Measurements from ENCODE around the gene CAMSAP2. TPM values are rescaled to one million over a fixed set of nuclear protein-coding genes. Genes with fewer than 3 reads are reported as not detected.

CAMSAP2 gene
- total and polyA plus RNA-seq, 10 of the 15 experiments (the other 5 are each of a cell fraction or from before 2014, with no cell fraction given): 3.9 to 19.8 (median 8.0) TPM

DNA sequence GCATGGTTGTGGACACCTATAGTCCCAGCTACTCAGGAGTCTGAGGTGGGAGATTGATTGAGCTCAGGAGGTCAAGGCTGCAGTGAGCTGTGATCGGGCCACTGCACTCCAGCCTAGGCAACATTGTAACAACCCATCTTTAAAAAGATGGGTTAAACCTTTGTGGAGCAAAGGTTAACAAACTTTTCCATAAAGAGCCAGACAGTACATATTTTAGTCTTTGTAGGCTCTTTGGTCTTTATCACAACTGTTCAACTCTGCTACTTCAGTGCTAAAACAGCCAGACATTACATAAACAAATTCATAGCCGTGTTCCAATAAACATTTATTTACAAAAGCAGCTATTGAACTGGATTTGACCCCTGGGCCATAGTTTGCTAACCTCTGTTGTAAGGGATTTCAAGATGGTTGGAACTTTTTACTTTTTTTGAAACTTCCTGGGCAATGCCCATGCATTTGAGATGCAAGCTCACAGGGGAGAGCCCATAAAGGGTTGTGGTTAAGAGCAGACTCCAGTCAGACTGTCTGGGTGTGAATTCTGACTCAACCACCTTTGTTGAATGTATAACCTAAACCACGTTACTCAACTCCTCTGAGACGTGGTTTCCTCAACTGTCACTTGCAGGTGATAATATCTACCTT, 166.8 kb downstream of the CAMSAP2 start (continued):
- TF ChIP-seq, protein P1, sequence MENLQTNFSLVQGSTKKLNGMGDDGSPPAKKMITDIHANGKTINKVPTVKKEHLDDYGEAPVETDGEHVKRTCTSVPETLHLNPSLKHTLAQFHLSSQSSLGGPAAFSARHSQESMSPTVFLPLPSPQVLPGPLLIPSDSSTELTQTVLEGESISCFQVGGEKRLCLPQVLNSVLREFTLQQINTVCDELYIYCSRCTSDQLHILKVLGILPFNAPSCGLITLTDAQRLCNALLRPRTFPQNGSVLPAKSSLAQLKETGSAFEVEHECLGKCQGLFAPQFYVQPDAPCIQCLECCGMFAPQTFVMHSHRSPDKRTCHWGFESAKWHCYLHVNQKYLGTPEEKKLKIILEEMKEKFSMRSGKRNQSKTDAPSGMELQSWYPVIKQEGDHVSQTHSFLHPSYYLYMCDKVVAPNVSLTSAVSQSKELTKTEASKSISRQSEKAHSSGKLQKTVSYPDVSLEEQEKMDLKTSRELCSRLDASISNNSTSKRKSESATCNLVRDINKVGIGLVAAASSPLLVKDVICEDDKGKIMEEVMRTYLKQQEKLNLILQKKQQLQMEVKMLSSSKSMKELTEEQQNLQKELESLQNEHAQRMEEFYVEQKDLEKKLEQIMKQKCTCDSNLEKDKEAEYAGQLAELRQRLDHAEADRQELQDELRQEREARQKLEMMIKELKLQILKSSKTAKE (IDR thresholded peaks at IDR 0.05; ENCODE audit: low read depth, poor library complexity, severe bottlenecking): peak; percentile 99
- peak; percentile 57 for TF ChIP-seq IKZF1 (conservative IDR thresholded peaks at IDR 0.05)
- TF ChIP-seq HDAC6 (IDR thresholded peaks at IDR 0.05; ENCODE audit: unreplicated experiment): no peak
- TF ChIP-seq ZNF24 (IDR thresholded peaks at IDR 0.05): peak; percentile 73
- TF ChIP-seq FOXK2 (IDR thresholded peaks at IDR 0.05): no peak
- peak; percentile 79 for TF ChIP-seq MTA2 (IDR thresholded peaks at IDR 0.05; ENCODE audit: low read depth)
- TF ChIP-seq, protein P2, sequence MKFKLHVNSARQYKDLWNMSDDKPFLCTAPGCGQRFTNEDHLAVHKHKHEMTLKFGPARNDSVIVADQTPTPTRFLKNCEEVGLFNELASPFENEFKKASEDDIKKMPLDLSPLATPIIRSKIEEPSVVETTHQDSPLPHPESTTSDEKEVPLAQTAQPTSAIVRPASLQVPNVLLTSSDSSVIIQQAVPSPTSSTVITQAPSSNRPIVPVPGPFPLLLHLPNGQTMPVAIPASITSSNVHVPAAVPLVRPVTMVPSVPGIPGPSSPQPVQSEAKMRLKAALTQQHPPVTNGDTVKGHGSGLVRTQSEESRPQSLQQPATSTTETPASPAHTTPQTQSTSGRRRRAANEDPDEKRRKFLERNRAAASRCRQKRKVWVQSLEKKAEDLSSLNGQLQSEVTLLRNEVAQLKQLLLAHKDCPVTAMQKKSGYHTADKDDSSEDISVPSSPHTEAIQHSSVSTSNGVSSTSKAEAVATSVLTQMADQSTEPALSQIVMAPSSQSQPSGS (IDR thresholded peaks at IDR 0.05; ENCODE audit: low read length): peak; percentile 28; the same call in 1 of the 2 replicates
- TF ChIP-seq CREM (IDR thresholded peaks at IDR 0.05; ENCODE audit: low read depth): peak; percentile 27; the same call in 1 of the 2 replicates
- no peak for TF ChIP-seq CBX3 (IDR thresholded peaks at IDR 0.05; ENCODE audit: borderline replicate concordance, low read depth)
- TF ChIP-seq RUNX3 (IDR thresholded peaks at IDR 0.05; ENCODE audit: low read length): peak; percentile 92
- peak in 1 of 2 experiments; percentile 65; a peak in 2 of 4 replicates for TF ChIP-seq BHLHE40 (IDR thresholded peaks at IDR 0.05; ENCODE audit: borderline replicate concordance in 1 of 2, low read depth in 2 of 2, low read length in 1 of 2)
- 0 out of 2 replicates have a peak, but pooled peaks have one; percentile 39 for TF ChIP-seq NBN (IDR thresholded peaks at IDR 0.05)
- peak; percentile 25; the same call in 1 of the 2 replicates for TF ChIP-seq BCL11A (IDR thresholded peaks at IDR 0.05; ENCODE audit: low read depth, low read length)
- peak; percentile 79 for TF ChIP-seq MEF2B (IDR thresholded peaks at IDR 0.05; ENCODE audit: partially characterized antibody, poor library complexity, severe bottlenecking)
- TF ChIP-seq TBL1XR1 (IDR thresholded peaks at IDR 0.05; ENCODE audit: low read depth, low read length): no peak; the same call in 1 of the 2 replicates
- TF ChIP-seq, protein P3, sequence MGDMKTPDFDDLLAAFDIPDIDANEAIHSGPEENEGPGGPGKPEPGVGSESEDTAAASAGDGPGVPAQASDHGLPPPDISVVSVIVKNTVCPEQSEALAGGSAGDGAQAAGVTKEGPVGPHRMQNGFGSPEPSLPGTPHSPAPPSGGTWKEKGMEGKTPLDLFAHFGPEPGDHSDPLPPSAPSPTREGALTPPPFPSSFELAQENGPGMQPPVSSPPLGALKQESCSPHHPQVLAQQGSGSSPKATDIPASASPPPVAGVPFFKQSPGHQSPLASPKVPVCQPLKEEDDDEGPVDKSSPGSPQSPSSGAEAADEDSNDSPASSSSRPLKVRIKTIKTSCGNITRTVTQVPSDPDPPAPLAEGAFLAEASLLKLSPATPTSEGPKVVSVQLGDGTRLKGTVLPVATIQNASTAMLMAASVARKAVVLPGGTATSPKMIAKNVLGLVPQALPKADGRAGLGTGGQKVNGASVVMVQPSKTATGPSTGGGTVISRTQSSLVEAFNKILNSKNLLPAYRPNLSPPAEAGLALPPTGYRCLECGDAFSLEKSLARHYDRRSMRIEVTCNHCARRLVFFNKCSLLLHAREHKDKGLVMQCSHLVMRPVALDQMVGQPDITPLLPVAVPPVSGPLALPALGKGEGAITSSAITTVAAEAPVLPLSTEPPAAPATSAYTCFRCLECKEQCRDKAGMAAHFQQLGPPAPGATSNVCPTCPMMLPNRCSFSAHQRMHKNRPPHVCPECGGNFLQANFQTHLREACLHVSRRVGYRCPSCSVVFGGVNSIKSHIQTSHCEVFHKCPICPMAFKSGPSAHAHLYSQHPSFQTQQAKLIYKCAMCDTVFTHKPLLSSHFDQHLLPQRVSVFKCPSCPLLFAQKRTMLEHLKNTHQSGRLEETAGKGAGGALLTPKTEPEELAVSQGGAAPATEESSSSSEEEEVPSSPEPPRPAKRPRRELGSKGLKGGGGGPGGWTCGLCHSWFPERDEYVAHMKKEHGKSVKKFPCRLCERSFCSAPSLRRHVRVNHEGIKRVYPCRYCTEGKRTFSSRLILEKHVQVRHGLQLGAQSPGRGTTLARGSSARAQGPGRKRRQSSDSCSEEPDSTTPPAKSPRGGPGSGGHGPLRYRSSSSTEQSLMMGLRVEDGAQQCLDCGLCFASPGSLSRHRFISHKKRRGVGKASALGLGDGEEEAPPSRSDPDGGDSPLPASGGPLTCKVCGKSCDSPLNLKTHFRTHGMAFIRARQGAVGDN (IDR thresholded peaks at IDR 0.05): peak; percentile 78
- TF ChIP-seq BMI1 (IDR thresholded peaks at IDR 0.05; ENCODE audit: borderline replicate concordance): 0 out of 2 replicates have a peak, but pooled peaks have one; percentile 42
- TF ChIP-seq, protein P4, sequence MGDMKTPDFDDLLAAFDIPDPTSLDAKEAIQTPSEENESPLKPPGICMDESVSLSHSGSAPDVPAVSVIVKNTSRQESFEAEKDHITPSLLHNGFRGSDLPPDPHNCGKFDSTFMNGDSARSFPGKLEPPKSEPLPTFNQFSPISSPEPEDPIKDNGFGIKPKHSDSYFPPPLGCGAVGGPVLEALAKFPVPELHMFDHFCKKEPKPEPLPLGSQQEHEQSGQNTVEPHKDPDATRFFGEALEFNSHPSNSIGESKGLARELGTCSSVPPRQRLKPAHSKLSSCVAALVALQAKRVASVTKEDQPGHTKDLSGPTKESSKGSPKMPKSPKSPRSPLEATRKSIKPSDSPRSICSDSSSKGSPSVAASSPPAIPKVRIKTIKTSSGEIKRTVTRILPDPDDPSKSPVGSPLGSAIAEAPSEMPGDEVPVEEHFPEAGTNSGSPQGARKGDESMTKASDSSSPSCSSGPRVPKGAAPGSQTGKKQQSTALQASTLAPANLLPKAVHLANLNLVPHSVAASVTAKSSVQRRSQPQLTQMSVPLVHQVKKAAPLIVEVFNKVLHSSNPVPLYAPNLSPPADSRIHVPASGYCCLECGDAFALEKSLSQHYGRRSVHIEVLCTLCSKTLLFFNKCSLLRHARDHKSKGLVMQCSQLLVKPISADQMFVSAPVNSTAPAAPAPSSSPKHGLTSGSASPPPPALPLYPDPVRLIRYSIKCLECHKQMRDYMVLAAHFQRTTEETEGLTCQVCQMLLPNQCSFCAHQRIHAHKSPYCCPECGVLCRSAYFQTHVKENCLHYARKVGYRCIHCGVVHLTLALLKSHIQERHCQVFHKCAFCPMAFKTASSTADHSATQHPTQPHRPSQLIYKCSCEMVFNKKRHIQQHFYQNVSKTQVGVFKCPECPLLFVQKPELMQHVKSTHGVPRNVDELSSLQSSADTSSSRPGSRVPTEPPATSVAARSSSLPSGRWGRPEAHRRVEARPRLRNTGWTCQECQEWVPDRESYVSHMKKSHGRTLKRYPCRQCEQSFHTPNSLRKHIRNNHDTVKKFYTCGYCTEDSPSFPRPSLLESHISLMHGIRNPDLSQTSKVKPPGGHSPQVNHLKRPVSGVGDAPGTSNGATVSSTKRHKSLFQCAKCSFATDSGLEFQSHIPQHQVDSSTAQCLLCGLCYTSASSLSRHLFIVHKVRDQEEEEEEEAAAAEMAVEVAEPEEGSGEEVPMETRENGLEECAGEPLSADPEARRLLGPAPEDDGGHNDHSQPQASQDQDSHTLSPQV (IDR thresholded peaks at IDR 0.05): no peak
- TF ChIP-seq MTA3 (IDR thresholded peaks at IDR 0.05; ENCODE audit: borderline replicate concordance, low read length): 0 out of 2 replicates have a peak, but pooled peaks have one; percentile 44

Data from GM12878 (cell line).